B cell (primary cell): ENCODE measurements around the gene TMEM238.

Experiments
- EZH2 ChIP-seq: IDR thresholded peaks from 2 replicates; pipeline ENCODE4 v1.6.1; 2012; ENCODE audit warnings: borderline replicate concordance, low read depth, mild to moderate bottlenecking, moderate library complexity, low read length; ENCODE audit not compliant: insufficient read depth, poor library complexity, severe bottlenecking
- TF ChIP-seq, protein P1 (sequence below): fragments of 200-600 bp; IDR thresholded peaks from one replicate; pipeline ENCODE4 v1.8.0; 2022; ENCODE audit warnings: antibody characterized with exemption, mild to moderate bottlenecking

DNA sequence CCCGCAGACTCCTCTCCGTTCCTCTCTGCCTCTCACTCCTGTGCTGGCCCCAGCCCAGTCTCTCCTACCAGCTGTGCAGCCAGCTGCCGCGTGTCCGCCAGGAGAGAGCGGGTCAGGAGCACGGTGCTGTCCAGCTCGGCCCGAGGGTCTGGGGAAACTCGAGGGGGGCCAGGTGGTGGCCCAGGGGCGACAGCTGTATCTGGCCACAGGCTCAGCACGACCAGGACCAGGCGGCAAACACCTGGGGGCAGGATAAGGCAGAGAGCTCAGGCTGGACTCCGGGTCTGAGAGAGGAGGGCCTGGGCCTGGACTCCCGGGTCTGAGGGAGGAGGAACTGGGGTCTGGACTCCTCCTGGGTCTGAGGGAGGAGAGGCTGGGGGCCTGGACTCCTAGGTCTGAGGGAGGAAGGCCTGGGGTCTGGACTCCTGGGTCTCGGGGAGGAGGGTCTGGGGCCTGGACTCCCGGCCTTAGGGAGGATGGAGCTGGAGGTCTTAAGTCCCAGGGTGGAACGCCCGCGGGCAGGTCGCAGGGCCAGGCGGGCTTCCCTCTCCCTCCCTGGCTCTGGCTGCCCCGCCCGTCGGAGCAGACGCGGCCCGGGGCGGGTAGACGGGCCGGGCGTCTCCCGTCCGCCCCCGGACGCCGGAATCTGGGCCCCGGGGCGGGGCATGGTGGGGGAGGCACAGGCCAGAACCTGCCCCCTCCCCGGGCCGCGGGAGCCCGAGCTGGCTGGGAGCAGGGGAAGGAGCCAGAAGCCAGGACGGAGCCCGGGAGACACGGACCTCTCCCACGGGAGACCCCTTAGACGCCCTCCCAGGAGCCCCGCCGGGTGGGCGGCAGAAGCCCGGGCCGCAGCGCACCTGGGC is 15.2 kb downstream of the TMEM238 start:
- TF ChIP-seq, protein P1, sequence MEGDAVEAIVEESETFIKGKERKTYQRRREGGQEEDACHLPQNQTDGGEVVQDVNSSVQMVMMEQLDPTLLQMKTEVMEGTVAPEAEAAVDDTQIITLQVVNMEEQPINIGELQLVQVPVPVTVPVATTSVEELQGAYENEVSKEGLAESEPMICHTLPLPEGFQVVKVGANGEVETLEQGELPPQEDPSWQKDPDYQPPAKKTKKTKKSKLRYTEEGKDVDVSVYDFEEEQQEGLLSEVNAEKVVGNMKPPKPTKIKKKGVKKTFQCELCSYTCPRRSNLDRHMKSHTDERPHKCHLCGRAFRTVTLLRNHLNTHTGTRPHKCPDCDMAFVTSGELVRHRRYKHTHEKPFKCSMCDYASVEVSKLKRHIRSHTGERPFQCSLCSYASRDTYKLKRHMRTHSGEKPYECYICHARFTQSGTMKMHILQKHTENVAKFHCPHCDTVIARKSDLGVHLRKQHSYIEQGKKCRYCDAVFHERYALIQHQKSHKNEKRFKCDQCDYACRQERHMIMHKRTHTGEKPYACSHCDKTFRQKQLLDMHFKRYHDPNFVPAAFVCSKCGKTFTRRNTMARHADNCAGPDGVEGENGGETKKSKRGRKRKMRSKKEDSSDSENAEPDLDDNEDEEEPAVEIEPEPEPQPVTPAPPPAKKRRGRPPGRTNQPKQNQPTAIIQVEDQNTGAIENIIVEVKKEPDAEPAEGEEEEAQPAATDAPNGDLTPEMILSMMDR = no peak
- TF ChIP-seq EZH2 = no peak
